H1 (cell line): ENCODE results near the gene XIAP. TPM values are rescaled to one million over a fixed set of nuclear protein-coding genes. Genes with fewer than 3 reads are reported as not detected.

Experiments used
- EP300 ChIP-seq, 2 experiments: IDR thresholded peaks; 1 replicate in 1 of 2; 2 replicates in 1 of 2; pipeline ENCODE4 v1.6.1; 2011 to 2012; ENCODE audit warnings: low read depth in 2 of 2, low read length in 2 of 2, mild to moderate bottlenecking in 2 of 2, borderline replicate concordance in 1 of 2, inconsistent platforms in 1 of 2, moderate library complexity in 1 of 2
- KDM4A ChIP-seq: IDR thresholded peaks from one replicate; pipeline ENCODE4 v1.7.1; 2012; ENCODE audit warnings: low read depth, mild to moderate bottlenecking, moderate library complexity, low read length, inconsistent platforms; ENCODE audit not compliant: severe bottlenecking
- TAF1 ChIP-seq: IDR thresholded peaks from 2 replicates; pipeline ENCODE4 v1.6.1; 2011; ENCODE audit warnings: mild to moderate bottlenecking, low read depth, low read length
- polyA plus RNA-seq, 7 experiments: library from polyadenylated mRNA; depleted of rRNA in 3 of 7; stranded (reverse) in 5 of 7; unstranded in 2 of 7; fragments of >200 nt in 5 of 7; fragments of 200-250 nt in 2 of 7; gene quantifications; 1 replicate in 5 of 7; 2 replicates in 1 of 7; 4 replicates in 1 of 7; pipeline versions ENCODE4 v1.2.1 to v1.2.3, GENCODE V29; 2011 to 2013; ENCODE audit warnings: missing spikeins in 2 of 7, mixed read lengths in 2 of 7
- total RNA-seq: library from RNA; stranded (reverse); fragmentation: NEBNext Ultra II Directional; extraction: Animal tissue kit (Norgen Biotek cat#: 25700); gene quantifications from 2 replicates; pipeline ENCODE4 v1.2.1, GENCODE V29; 2021

Gene XIAP
- total and polyA plus RNA-seq, 2 of the 8 experiments (the other 6 are each of a cell fraction or from before 2014, with no cell fraction given), result 5.9 to 44.7 TPM

- TF ChIP-seq TAF1, result no peak
- no peak for TF ChIP-seq EP300 (IDR thresholded peaks at IDR 0.05; ENCODE audit: borderline replicate concordance in 1 of 2, low read depth in 2 of 2, low read length in 2 of 2)
- no peak for TF ChIP-seq KDM4A
Observed at GRCh38 chrX:123878252-123878721, 18.4 kb downstream of the XIAP start (continued).
